ENCODE measurements around the gene NCAN.

The NCAN gene

GRCh38 chr19:19179548-19180441, 32.0 kb upstream of the NCAN start:
- Mint-ChIP-seq H3K4me1 (no peaks in the 10 kb centered on the region), H3K27me3 (ENCODE audit: low read depth, poor library complexity) (peaks cover 3% of the 10 kb centered on the region), H3K9me3 (peaks cover 3% of the 10 kb centered on the region), H3K27ac (no peak overlapping the region), H3K36me3 (ENCODE audit: low read depth) (peaks cover 27% of the 10 kb centered on the region), H3K4me3 (no peak overlapping the region)
- TF ChIP-seq CTCF (IDR thresholded peaks at IDR 0.05): no peak
- no peak for DNase-seq

GRCh38 chr19:19181488-19181998, 30.2 kb upstream of the NCAN start:
- no peak overlapping the region for H3K4me3 Mint-ChIP-seq
- no peak for DNase-seq
- no peak for TF ChIP-seq CTCF (IDR thresholded peaks at IDR 0.05)
- no peak overlapping the region for H3K27ac Mint-ChIP-seq
- peaks cover 3% of the 10 kb centered on the region for H3K27me3 Mint-ChIP-seq (ENCODE audit: low read depth, poor library complexity)
- H3K9me3 Mint-ChIP-seq: peaks cover 3% of the 10 kb centered on the region
- peaks cover 37% of the 10 kb centered on the region for H3K36me3 Mint-ChIP-seq (ENCODE audit: low read depth)
- no peaks in the 10 kb centered on the region for H3K4me1 Mint-ChIP-seq

GRCh38 chr19:19185853-19186740, 25.7 kb upstream of the NCAN start:
- H3K36me3 Mint-ChIP-seq (ENCODE audit: low read depth): peaks cover 42% of the 10 kb centered on the region

GRCh38 chr19:19186742-19187141, 25.0 kb upstream of the NCAN start:
- no peak for DNase-seq
- H3K27ac Mint-ChIP-seq: peak overlapping the region; percentile 84
- no peak for TF ChIP-seq CTCF (IDR thresholded peaks at IDR 0.05)
- no peak overlapping the region for H3K4me3 Mint-ChIP-seq
- peaks cover 3% of the 10 kb centered on the region for H3K27me3 Mint-ChIP-seq (ENCODE audit: low read depth, poor library complexity)
- peaks cover 35% of the 10 kb centered on the region for H3K36me3 Mint-ChIP-seq (ENCODE audit: low read depth)
- peaks cover 14% of the 10 kb centered on the region for H3K4me1 Mint-ChIP-seq
- peaks cover 3% of the 10 kb centered on the region for H3K9me3 Mint-ChIP-seq

More at GRCh38 chr19:19185853-19186740, 25.7 kb upstream of the NCAN start:
- no peak overlapping the region for H3K4me3 Mint-ChIP-seq
- no peak overlapping the region for H3K27ac Mint-ChIP-seq
- peak; percentile 64 for TF ChIP-seq CTCF (IDR thresholded peaks at IDR 0.05)
- H3K27me3 Mint-ChIP-seq (ENCODE audit: low read depth, poor library complexity): peaks cover 3% of the 10 kb centered on the region
- H3K9me3 Mint-ChIP-seq: peaks cover 3% of the 10 kb centered on the region
- H3K4me1 Mint-ChIP-seq: peaks cover 8% of the 10 kb centered on the region
- DNase-seq: peak; percentile 59

- Mint-ChIP-seq H3K4me1 (peaks cover 42% of the 10 kb centered on the region), H3K27me3 (ENCODE audit: low read depth, poor library complexity) (no peaks in the 10 kb centered on the region), H3K4me3 (peak overlapping the region; percentile 98), H3K9me3 (no peaks in the 10 kb centered on the region), H3K27ac (peak overlapping the region; percentile 99), H3K36me3 (ENCODE audit: low read depth) (peaks cover 14% of the 10 kb centered on the region)
- DNase-seq: no peak
- no peak for TF ChIP-seq CTCF (IDR thresholded peaks at IDR 0.05)
These were observed 20.0 kb upstream of the NCAN start for GRCh38 chr19:19191768-19192077.
